Measurements from ENCODE around the gene CCM2.
A peak's percentile ranks its signal among the peaks of the same experiment; 100 is the strongest.
"Not testable (repeated sequence)": the region's sequence is repeated elsewhere in the genome, so short reads cannot be mapped to it uniquely, and the experiment has no call there.

Gene CCM2

DNA sequence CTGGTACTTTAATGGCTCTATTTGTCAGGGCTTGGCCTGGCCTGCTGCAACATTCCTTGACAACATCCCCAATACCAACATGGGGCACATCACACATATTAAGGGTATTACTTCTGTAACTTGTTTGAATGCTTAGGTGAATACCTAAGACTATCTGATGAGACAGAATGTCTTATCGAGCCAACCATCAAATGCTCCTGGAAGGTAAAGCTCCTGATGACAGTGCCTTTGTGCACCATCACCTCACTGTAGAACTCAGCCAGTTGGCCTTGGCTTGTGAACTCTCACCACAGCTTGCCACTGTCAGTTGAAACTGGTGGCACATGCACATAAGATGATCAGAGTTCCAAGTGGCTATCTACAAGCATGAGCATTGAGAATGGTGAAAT lies 17.5 kb upstream of the CCM2 start:
- DNase-seq: peak; percentile 38

- no peak for DNase-seq
These were observed 17.0 kb upstream of the CCM2 start for GRCh38 chr7:44982970-44983369.

- no peak for DNase-seq
These were observed 16.1 kb upstream of the CCM2 start for GRCh38 chr7:44983742-44984477.

DNA sequence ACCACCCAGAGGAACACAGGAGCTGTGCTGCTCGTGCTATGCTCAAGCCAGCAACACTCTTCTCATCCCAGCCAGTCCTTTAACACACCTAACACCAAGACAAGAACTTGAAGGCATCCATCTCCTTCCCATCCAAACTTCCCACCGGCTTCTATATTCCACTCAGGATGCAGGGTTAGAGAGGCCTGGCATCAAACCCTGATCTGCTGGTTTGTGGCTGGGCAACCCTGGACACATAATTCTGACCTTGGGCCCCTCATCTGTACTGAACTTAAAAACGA lies 15.6 kb upstream of the CCM2 start:
- DNase-seq: no peak

GRCh38 chr7:44985033-44985695 lies 14.8 kb upstream of the CCM2 start:
- DNase-seq: peak; percentile 31

- DNase-seq: no peak
These were observed 14.1 kb upstream of the CCM2 start for GRCh38 chr7:44985900-44986217.

- DNase-seq: peak; percentile 98
These were observed 13.6 kb upstream of the CCM2 start for GRCh38 chr7:44986218-44987053.

- no peak for DNase-seq
These were observed 12.5 kb upstream of the CCM2 start for GRCh38 chr7:44987457-44987856.

- DNase-seq: no peak
These were observed 12.0 kb upstream of the CCM2 start for GRCh38 chr7:44987996-44988395.

DNA sequence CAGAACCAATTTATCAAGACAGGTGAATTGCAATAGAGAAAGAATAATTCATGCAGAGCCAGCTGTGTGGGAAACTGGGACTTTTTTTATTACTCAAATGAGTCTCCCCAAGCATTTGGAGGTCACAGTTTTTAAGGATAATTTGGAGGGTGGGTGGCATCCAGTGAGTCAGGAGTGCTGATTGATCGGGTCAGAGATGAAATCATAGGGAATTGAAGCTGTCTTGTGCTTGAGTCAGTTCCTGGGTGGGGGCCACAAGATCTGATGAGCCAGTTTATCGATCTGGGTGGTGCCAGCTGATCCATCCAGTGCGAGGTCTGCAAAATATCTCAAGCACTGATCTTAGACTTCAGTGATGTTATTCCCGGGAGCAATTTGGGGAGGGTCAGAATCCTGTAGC lies 11.3 kb upstream of the CCM2 start:
- DNase-seq: no peak

DNA sequence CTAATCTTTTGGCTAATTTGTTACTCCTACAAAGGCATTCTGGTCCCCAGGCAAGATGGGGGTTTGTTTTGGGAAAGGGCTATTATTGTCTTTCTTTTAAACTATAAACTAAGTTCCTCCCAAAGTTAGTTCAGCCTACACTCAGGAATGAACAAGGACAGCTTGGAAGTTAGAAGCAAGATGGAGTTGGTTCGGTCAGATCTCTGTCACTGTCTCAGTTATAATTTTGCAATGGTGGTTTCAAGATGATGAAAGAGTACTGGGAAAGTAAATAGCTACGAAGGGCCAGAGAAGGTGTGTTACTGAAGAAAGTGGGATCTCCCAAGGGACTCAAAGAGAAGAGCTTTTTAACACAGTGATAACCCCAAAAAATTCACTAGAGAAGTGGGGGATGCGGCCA lies 10.9 kb upstream of the CCM2 start:
- no peak for DNase-seq

- DNase-seq: no peak
These were observed 9.6 kb upstream of the CCM2 start for GRCh38 chr7:44990109-44991023.

- not testable (repeated sequence) for DNase-seq
These were observed 7.8 kb upstream of the CCM2 start for GRCh38 chr7:44992004-44992795.

DNA sequence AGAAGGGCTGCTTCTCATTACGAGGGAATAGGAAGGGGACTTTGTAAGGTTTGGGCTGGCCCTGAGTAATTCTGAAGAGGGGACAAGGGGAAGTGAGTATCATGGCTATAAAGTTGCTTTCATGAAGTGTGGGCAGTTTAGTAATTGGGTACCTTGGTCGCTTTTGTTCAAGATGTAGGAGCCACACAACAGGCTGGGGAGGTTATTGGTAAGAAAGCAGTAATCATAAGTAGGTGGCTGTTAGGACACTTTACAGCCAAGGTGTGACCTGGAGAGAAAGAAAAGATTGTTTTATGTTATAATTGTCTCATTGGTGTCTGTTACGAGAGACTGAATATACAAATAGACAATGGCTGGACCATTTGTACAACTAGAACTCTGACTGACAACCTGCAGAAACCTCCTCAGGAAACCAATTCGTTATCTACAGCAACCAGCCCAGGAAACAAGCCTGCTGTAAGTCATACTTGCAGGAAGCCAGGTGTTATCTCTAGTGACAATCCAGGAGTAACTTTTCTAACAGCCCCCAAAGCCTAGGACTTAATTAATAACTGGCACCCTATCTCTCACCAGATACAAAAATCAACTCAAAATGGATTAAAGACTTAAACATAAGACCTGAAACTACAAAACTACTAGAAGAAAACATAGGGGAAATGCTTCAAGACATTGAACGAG lies 5.0 kb upstream of the CCM2 start:
- DNase-seq: peak; percentile 54

DNA sequence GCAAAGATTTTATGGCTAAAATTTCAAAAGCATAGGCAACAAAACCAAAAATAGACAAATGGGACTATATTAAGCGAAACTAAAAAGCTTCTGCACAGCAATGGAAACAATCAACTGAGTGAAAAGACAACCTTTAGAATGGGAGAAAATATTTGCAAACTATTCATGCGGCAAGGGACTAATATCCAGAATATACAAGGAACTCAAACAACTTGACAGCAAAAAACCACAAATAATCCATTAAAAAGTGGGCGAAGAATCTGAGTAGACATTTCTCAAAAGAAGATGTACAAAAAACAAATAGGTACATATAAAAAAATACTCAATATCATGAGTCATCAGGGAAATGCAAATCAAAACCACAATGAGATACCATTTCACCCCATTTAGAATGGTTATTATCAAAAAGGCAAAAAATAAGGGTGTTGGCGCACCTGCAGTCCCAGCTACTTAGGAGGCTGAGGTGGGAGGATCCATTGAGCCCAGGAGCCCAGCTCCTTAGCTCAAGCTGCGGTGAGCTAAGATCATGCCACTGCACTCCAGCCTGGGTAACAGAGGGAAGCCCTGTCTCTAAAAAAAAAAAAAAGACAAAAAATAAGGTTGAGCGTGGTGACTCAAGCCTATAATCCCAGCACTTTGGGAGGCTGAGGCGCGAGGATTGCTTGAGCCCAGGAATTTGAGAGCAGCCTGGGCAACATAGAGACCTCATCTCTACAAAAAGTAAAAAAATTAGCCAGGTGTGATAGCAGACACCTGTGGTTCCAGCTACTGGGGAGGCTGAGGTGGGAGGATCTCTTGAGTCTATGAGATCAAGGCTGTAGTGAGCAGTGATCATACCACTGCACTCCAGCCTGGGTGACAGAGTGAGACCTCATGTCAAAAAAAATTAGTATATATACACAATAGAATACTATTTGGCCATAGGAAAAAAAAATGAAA lies 4.2 kb upstream of the CCM2 start:
- peak; percentile 84 for DNase-seq

GRCh38 chr7:44998153-44998871 lies 1.7 kb upstream of the CCM2 start:
- no peak for DNase-seq

GRCh38 chr7:44999245-45000092 lies 532 bp upstream of the CCM2 start:
- DNase-seq: peak; percentile 100

DNA sequence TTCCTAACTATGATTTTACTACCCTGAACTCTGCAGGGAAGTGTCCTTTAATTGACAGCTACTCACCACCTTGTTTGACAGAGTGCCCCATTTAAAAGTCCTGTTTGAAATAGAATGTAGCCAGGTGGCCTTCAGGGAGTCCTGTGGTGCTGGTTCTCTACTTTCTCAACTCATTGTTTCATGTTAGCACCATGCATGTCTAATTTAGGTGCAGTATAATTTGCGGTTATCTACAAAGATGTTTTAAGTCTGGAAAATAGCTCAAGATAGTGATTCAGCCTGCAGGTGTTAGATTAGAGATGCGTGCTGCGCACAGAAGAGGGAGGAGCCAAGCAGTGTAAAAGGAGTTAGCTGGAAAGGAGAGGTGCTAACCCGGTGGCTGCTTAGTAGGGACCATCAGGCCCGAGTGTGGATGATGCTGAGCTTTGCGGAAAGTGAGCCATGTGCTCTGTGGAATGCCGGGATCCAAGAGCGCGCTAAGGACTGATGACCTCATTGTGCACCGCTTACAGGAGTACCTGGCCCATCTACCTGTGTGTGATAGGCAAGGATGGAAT lies 1.2 kb downstream of the CCM2 start:
- peak; percentile 91 for DNase-seq
